H9 (cell line): ENCODE results near the gene TLR10. TPM values are rescaled to one million over a fixed set of nuclear protein-coding genes. Genes with fewer than 3 reads are reported as not detected.

Experiments used
- DNase-seq: peaks from one replicate; pipeline ENCODE4 v3.0.0-alpha.2; 2017
- H2AFZ ChIP-seq: one replicate; pipeline ENCODE4 v1.6.1; 2013; ENCODE audit warnings: mild to moderate bottlenecking, low read length, control low read depth, moderate library complexity
- H2AK5ac ChIP-seq: 2 replicates; pipeline ENCODE4 v1.6.1; 2013; ENCODE audit warnings: low read length, control low read depth, mixed read lengths; ENCODE audit not compliant: insufficient read length
- H2BK120ac ChIP-seq: one replicate; pipeline ENCODE4 v1.6.1; 2013; ENCODE audit warnings: low read depth, mild to moderate bottlenecking, low read length, control low read depth, inconsistent platforms; ENCODE audit not compliant: poor library complexity, severe bottlenecking
- H2BK12ac ChIP-seq: 2 replicates; pipeline ENCODE4 v1.6.1; 2013; ENCODE audit warnings: low read length, control low read depth, mixed read lengths, low read depth; ENCODE audit not compliant: insufficient read length
- H2BK15ac ChIP-seq: 2 replicates; pipeline ENCODE4 v1.6.1; 2013; ENCODE audit warnings: low read depth, low read length, control low read depth
- H2BK20ac ChIP-seq: one replicate; pipeline ENCODE4 v1.6.1; 2013; ENCODE audit warnings: low read depth, mild to moderate bottlenecking, low read length, control low read depth, inconsistent platforms; ENCODE audit not compliant: poor library complexity, severe bottlenecking
- H2BK5ac ChIP-seq: 2 replicates; pipeline ENCODE4 v1.6.1; 2013; ENCODE audit warnings: low read length, control low read depth, mixed read lengths; ENCODE audit not compliant: insufficient read length
- H3K14ac ChIP-seq: 2 replicates; pipeline ENCODE4 v1.6.1; 2013; ENCODE audit warnings: low read length, control low read depth; ENCODE audit not compliant: insufficient read depth
- H3K18ac ChIP-seq: 2 replicates; pipeline ENCODE4 v1.6.1; 2013; ENCODE audit warnings: low read depth, mild to moderate bottlenecking, mixed read lengths, low read length, control low read depth; ENCODE audit not compliant: insufficient read length
- H3K23ac ChIP-seq: 2 replicates; pipeline ENCODE4 v1.6.1; 2013; ENCODE audit warnings: low read length, control low read depth, mixed read lengths, low read depth; ENCODE audit not compliant: insufficient read length
- H3K23me2 ChIP-seq: 2 replicates; pipeline ENCODE4 v1.6.1; 2013; ENCODE audit warnings: low read depth, mild to moderate bottlenecking, mixed read lengths, low read length, control low read depth; ENCODE audit not compliant: insufficient read length, poor library complexity, severe bottlenecking
- H3K27ac ChIP-seq: 2 replicates; pipeline ENCODE4 v1.5.1; 2013; ENCODE audit warnings: low read length, control low read depth, mixed read lengths, low read depth; ENCODE audit not compliant: insufficient read length
- H3K27me3 ChIP-seq: 2 replicates; pipeline ENCODE4 v1.6.1; 2013; ENCODE audit warnings: low read length, control low read depth, inconsistent platforms; ENCODE audit not compliant: insufficient read depth
- H3K4ac ChIP-seq: 2 replicates; pipeline ENCODE4 v1.6.1; 2013; ENCODE audit warnings: low read depth, mild to moderate bottlenecking, control low read depth, inconsistent platforms, low read length, moderate library complexity
- H3K4me1 ChIP-seq: 2 replicates; pipeline ENCODE4 v1.6.1; 2013; ENCODE audit warnings: low read length, control low read depth, inconsistent platforms; ENCODE audit not compliant: insufficient read depth
- H3K4me2 ChIP-seq: 2 replicates; pipeline ENCODE4 v1.6.1; 2013; ENCODE audit warnings: low read length, control low read depth, mixed read lengths; ENCODE audit not compliant: insufficient read length, insufficient read depth
- H3K56ac ChIP-seq: 2 replicates; pipeline ENCODE4 v1.6.1; 2013; ENCODE audit warnings: low read depth, mild to moderate bottlenecking, mixed read lengths, low read length, control low read depth; ENCODE audit not compliant: insufficient read length
- H3K79me1 ChIP-seq: 2 replicates; pipeline ENCODE4 v1.6.1; 2013; ENCODE audit warnings: low read depth, mild to moderate bottlenecking, moderate library complexity, low read length, control low read depth, inconsistent platforms; ENCODE audit not compliant: insufficient read depth, poor library complexity, severe bottlenecking
- H3K79me2 ChIP-seq: 2 replicates; pipeline ENCODE4 v1.6.1; 2013; ENCODE audit warnings: low read length, control low read depth, inconsistent platforms; ENCODE audit not compliant: insufficient read depth
- H3K9ac ChIP-seq: 2 replicates; pipeline ENCODE4 v1.6.1; 2013; ENCODE audit warnings: low read length, control low read depth, mixed read lengths; ENCODE audit not compliant: insufficient read length; ENCODE audit errors: extremely low read depth
- H3K9me3 ChIP-seq: one replicate; pipeline ENCODE4 v1.6.1; 2013; ENCODE audit warnings: low read depth, low read length, inconsistent platforms; ENCODE audit not compliant: control insufficient read depth
- H3T11ph ChIP-seq: one replicate; pipeline ENCODE4 v1.6.1; 2013; ENCODE audit warnings: mild to moderate bottlenecking, low read length, control low read depth, inconsistent platforms
- H4K20me1 ChIP-seq: one replicate; pipeline ENCODE4 v1.6.1; 2013; ENCODE audit not compliant: control insufficient read depth, insufficient read length, insufficient read depth
- H4K5ac ChIP-seq: 2 replicates; pipeline ENCODE4 v1.6.1; 2013; ENCODE audit warnings: low read depth, mild to moderate bottlenecking, mixed read lengths, low read length, control low read depth; ENCODE audit not compliant: insufficient read length
- H4K8ac ChIP-seq: replicated peaks from 2 replicates; pipeline ENCODE4 v1.6.1; 2013; ENCODE audit warnings: low read length, control low read depth, mixed read lengths, low read depth; ENCODE audit not compliant: insufficient read length
- H4K91ac ChIP-seq: 2 replicates; pipeline ENCODE4 v1.6.1; 2013; ENCODE audit warnings: low read depth, mild to moderate bottlenecking, moderate library complexity, mixed read lengths, low read length, control low read depth; ENCODE audit not compliant: insufficient read length
- H3K27ac Mint-ChIP-seq, 3 experiments: 2 replicates in 2 of 3; 3 replicates in 1 of 3; pipeline ENCODE4 v1.8.0; 2020 to 2021; ENCODE audit warnings: mixed read lengths in 3 of 3, mild to moderate bottlenecking in 1 of 3, moderate library complexity in 1 of 3
- H3K27me3 Mint-ChIP-seq: 2 replicates; pipeline ENCODE4 v1.8.0; 2021; ENCODE audit warnings: low read depth, mild to moderate bottlenecking, moderate library complexity, mixed read lengths
- H3K36me3 Mint-ChIP-seq, 3 experiments: 2 replicates in 2 of 3; 3 replicates in 1 of 3; pipeline ENCODE4 v1.8.0; 2020 to 2021; ENCODE audit warnings: low read depth in 3 of 3, mixed read lengths in 3 of 3; ENCODE audit not compliant: insufficient read depth in 1 of 3
- H3K4me1 Mint-ChIP-seq, 2 experiments: 2 replicates each; pipeline ENCODE4 v1.8.0; 2020; ENCODE audit warnings: mixed read lengths in 2 of 2
- H3K4me3 Mint-ChIP-seq, 2 experiments: 2 replicates in 1 of 2; 3 replicates in 1 of 2; pipeline ENCODE4 v1.8.0; 2020 to 2021; ENCODE audit warnings: mild to moderate bottlenecking in 2 of 2, mixed read lengths in 2 of 2, moderate library complexity in 1 of 2
- H3K9me3 Mint-ChIP-seq, 2 experiments: 2 replicates in 1 of 2; 3 replicates in 1 of 2; pipeline ENCODE4 v1.8.0; 2020; ENCODE audit warnings: mild to moderate bottlenecking in 2 of 2, mixed read lengths in 2 of 2, moderate library complexity in 1 of 2
- WGBS: extraction: QIAGEN DNeasy Blood & Tissue Kit; methylation state at CpG from one replicate; pipeline ENCODE4 v1.1.7; 2013; ENCODE audit warnings: missing lambda C conversion rate, low lambda C conversion rate, mixed read lengths; ENCODE audit not compliant: insufficient read length; ENCODE audit errors: extremely low coverage; 5-methylcytosine and 5-hydroxymethylcytosine counted together
- total RNA-seq: library from RNA; stranded (reverse); gene quantifications from 2 replicates; pipeline ENCODE4 v1.2.1, GENCODE V29; 2021
- TF ChIP-seq, protein P1 (sequence below): fragments of 200-600 bp; sonication (generic); conservative IDR thresholded peaks from 3 replicates; pipeline ENCODE4 v1.8.0; 2021; ENCODE audit warnings: antibody characterized with exemption, mild to moderate bottlenecking

Gene TLR10
- total RNA-seq, 1 experiment from 2014 or later = not detected

DNA sequence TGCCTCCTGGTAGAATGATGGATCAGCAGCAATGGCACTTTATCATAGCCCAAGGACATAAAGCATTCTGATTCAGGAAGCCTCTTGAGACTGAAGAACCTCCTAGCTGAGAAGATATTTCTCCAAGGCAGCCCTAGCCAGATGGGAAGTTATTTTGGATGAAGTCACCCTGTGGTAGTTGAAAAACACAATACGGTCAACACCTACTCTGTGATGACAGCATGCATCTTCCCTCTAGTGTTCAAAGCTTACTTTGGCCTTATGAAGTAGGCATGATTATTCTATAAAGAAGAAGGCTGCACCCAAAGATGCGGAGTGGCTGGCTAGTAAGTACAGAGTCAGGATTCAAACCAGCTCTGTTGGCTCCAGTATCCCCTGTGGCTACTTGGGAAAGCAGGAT lies 47.9 kb downstream of the TLR10 start:
- Mint-ChIP-seq H3K27ac (no peak overlapping the region), H3K9me3 (peaks cover 14 to 17% of the 10 kb centered on the region in 2 experiments), H3K4me1 (no peaks in the 10 kb centered on the region; a peak in 1 of 4 replicates), H3K27me3 (no peaks in the 10 kb centered on the region), H3K4me3 (no peak overlapping the region), H3K36me3 (peaks cover 5 to 14% (median 12%) of the 10 kb centered on the region in 3 experiments; a peak in 5 of 7 replicates)
- Histone ChIP-seq H2BK120ac (no peak overlapping the region), H3K4me2 (no peak overlapping the region), H2BK15ac (no peak overlapping the region), H3K27me3 (no peaks in the 10 kb centered on the region), H3K9ac (no peak overlapping the region), H3K4me1 (no peaks in the 10 kb centered on the region), H3K56ac (no peak overlapping the region), H4K20me1 (peaks cover 2% of the 10 kb centered on the region), H2AFZ (no peak overlapping the region), H2BK20ac (no peak overlapping the region), H2AK5ac (no peak overlapping the region), H3K23me2 (no peaks in the 10 kb centered on the region), H4K5ac (no peak overlapping the region), H3K4ac (no peak overlapping the region), H4K91ac (no peak overlapping the region), H2BK12ac (no peak overlapping the region), H3K9me3 (no peaks in the 10 kb centered on the region), H3K79me2 (no peaks in the 10 kb centered on the region), H3K79me1 (no peaks in the 10 kb centered on the region), H4K8ac (no peak overlapping the region), H3T11ph (no peak overlapping the region), H3K27ac (no peak overlapping the region), H3K18ac (no peak overlapping the region), H3K14ac (no peak overlapping the region), H2BK5ac (no peak overlapping the region), H3K23ac (no peak overlapping the region)
- no CpG with 5 or more reads among the region's 2 CpGs for WGBS
- TF ChIP-seq, protein P1, sequence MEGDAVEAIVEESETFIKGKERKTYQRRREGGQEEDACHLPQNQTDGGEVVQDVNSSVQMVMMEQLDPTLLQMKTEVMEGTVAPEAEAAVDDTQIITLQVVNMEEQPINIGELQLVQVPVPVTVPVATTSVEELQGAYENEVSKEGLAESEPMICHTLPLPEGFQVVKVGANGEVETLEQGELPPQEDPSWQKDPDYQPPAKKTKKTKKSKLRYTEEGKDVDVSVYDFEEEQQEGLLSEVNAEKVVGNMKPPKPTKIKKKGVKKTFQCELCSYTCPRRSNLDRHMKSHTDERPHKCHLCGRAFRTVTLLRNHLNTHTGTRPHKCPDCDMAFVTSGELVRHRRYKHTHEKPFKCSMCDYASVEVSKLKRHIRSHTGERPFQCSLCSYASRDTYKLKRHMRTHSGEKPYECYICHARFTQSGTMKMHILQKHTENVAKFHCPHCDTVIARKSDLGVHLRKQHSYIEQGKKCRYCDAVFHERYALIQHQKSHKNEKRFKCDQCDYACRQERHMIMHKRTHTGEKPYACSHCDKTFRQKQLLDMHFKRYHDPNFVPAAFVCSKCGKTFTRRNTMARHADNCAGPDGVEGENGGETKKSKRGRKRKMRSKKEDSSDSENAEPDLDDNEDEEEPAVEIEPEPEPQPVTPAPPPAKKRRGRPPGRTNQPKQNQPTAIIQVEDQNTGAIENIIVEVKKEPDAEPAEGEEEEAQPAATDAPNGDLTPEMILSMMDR = no peak
- DNase-seq = no peak
